IPS-20b (cell line): ENCODE results near the gene TLR4.

ENCODE experiments used
- H3K27ac ChIP-seq: one replicate; pipeline ENCODE4 v1.5.1; 2013; ENCODE audit warnings: low read length
- H3K27me3 ChIP-seq: 2 replicates; pipeline ENCODE4 v1.6.1; 2013; ENCODE audit warnings: mild to moderate bottlenecking, low read length, inconsistent platforms; ENCODE audit not compliant: insufficient read depth
- H3K36me3 ChIP-seq: 2 replicates; pipeline ENCODE4 v1.6.1; 2013; ENCODE audit warnings: low read depth, mild to moderate bottlenecking, inconsistent platforms, low read length, moderate library complexity; ENCODE audit not compliant: insufficient read depth
- H3K4me1 ChIP-seq: 2 replicates; pipeline ENCODE4 v1.6.1; 2013; ENCODE audit warnings: mild to moderate bottlenecking, control low read depth, inconsistent platforms, low read length, moderate library complexity; ENCODE audit not compliant: insufficient read depth
- H3K4me3 ChIP-seq: 2 replicates; pipeline ENCODE4 v1.5.1; 2013; ENCODE audit warnings: mild to moderate bottlenecking, low read length, inconsistent platforms
- H3K9ac ChIP-seq: 2 replicates; pipeline ENCODE4 v1.6.1; 2013; ENCODE audit warnings: low read depth, mild to moderate bottlenecking, inconsistent platforms, low read length, moderate library complexity
- H3K9me3 ChIP-seq: 2 replicates; pipeline ENCODE4 v1.6.1; 2013; ENCODE audit warnings: mild to moderate bottlenecking, low read depth, low read length, inconsistent platforms; ENCODE audit not compliant: insufficient read depth

Gene TLR4

DNA sequence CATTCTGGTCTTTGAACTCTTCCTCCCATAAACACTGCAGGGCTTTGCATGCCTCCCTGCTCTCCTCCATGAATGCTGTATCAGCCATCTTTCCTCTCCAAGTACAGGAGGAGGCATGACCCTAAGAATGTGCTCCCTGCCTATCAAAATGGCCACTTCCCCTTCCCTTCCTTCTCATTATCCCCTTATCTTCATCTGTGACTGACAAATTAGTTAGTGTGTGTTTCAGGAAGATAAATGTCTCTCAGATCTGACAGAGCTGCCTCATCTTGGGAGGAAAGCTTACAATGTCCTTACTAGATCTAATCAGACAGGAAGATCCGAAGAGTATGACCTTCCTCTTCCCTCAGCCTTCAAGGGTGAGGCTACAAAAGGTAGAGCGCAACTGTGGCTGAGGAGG, 46.2 kb downstream of the TLR4 start:
- no peak overlapping the region for H3K4me3 ChIP-seq
- no peaks in the 10 kb centered on the region for H3K4me1 ChIP-seq
- H3K27me3 ChIP-seq = peaks cover 8% of the 10 kb centered on the region
- no peak overlapping the region for H3K9ac ChIP-seq
- no peak overlapping the region for H3K27ac ChIP-seq
- H3K36me3 ChIP-seq = no peaks in the 10 kb centered on the region
- no peaks in the 10 kb centered on the region for H3K9me3 ChIP-seq

DNA sequence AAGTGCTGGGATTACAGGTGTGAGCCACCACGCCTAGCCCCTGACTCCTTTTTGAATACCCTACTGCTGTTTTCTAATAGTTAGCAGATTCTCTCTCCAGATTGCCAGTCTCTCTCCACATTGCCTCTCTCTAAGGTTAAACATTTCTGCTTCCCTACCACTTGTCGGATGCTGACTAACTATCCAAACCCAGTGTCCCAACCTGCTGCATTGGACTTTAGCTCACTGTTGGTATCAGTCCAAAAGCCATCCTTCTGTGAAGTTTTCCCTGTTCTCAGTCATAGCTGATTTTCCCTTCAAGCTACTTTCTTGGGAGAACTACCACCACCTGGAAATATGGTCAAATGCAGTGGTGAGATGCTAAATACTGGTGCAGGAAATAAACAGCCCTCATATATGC, 48.7 kb downstream of the TLR4 start:
- H3K36me3 ChIP-seq = no peaks in the 10 kb centered on the region
- no peak overlapping the region for H3K27ac ChIP-seq
- H3K4me1 ChIP-seq = no peaks in the 10 kb centered on the region
- H3K27me3 ChIP-seq = no peaks in the 10 kb centered on the region
- H3K9ac ChIP-seq = no peak overlapping the region
- H3K4me3 ChIP-seq = no peak overlapping the region
- H3K9me3 ChIP-seq = no peaks in the 10 kb centered on the region

DNA sequence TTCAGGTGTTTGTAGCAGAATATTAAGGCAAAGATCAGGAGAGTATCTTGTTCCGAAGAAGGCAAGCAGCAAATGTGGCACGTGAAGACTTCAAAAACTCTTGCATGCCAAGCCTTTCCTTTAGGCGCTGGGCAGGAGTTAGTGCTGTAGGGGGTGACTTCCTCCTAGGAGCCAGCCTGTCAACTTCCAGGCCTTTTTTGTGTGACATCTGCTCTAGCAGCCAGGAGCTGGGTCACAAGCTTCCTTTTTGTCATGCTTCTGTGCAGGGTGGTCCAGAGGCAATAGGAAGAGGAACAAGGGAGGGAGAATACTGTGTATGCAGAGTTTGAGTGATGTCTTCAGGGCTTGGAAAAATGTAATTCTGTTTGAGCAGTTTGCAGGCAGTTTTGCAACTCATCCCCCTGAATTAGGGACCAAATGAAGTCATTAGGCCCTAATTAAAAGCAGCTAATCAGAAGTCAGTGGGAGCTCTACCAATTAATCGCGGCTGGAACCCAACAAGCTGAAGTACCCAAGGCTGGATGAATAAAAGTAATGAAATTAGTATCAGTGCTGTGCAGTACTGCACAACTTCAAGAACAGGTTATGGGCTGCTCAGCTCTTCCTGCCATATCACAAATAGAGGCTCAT, 53.5 kb downstream of the TLR4 start:
- Histone ChIP-seq H3K9ac (no peak overlapping the region), H3K27ac (no peak overlapping the region), H3K4me1 (no peaks in the 10 kb centered on the region), H3K36me3 (no peaks in the 10 kb centered on the region), H3K9me3 (no peaks in the 10 kb centered on the region), H3K27me3 (no peaks in the 10 kb centered on the region), H3K4me3 (no peak overlapping the region)

DNA sequence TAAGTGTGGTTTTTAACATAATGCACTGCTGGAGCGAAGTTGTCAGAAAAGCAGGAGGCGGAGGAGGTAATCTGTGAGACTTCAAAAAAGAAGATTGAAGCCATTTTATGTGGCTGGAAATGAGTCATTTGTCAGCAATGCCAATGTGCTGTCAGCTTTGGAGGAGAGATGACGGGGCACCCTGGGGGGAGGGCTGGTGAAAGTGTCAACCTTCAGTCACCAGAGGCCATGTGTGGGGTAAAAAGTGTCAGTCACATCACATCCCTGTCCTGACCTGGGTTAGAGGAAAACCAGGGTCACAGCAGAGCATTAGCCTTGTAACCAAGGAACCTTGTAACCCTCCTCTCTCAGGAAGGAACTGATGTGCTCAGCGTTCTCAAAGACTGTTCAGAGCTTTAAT, 59.1 kb downstream of the TLR4 start:
- no peak overlapping the region for H3K27ac ChIP-seq
- H3K36me3 ChIP-seq = no peaks in the 10 kb centered on the region
- no peaks in the 10 kb centered on the region; the same call in 1 of the 2 replicates for H3K4me1 ChIP-seq
- H3K9me3 ChIP-seq = no peaks in the 10 kb centered on the region
- H3K9ac ChIP-seq = no peak overlapping the region
- H3K4me3 ChIP-seq = no peak overlapping the region
- H3K27me3 ChIP-seq = no peaks in the 10 kb centered on the region

DNA sequence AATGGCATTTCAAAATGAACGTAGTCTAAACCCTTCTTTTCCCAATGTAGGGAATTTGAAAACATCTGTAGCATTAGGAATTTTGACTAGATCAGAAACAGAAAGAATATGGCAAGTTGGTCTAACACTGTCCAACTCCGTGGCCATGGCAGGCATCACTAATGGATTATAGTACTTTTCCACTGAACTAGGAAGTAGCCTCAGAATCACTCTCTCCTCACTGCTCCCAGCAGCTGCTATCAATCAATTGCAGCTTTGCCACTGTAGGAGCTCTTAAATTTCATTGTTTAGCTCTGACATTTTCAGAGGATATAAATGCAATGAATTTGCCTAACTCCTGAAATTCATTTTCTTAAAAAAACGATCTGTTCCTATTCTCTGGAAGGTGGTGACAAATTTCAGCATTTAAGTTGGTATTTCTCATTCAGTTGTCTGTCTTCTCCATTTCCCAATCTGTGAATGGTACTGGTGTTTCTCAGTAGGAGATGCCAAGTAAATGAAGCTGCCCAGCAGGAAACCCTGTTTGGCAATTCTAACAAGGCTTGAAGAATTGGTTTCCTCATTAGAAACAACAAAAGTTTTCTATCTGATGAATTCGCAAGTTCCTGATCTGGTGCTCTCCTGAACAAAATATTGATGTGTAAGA, 64.7 kb downstream of the TLR4 start:
- Histone ChIP-seq H3K36me3 (no peaks in the 10 kb centered on the region), H3K27me3 (no peaks in the 10 kb centered on the region), H3K9me3 (no peaks in the 10 kb centered on the region), H3K27ac (no peak overlapping the region), H3K9ac (no peak overlapping the region), H3K4me1 (peaks cover 9% of the 10 kb centered on the region; the same call in 1 of the 2 replicates), H3K4me3 (no peak overlapping the region; the same call in 1 of the 2 replicates)

DNA sequence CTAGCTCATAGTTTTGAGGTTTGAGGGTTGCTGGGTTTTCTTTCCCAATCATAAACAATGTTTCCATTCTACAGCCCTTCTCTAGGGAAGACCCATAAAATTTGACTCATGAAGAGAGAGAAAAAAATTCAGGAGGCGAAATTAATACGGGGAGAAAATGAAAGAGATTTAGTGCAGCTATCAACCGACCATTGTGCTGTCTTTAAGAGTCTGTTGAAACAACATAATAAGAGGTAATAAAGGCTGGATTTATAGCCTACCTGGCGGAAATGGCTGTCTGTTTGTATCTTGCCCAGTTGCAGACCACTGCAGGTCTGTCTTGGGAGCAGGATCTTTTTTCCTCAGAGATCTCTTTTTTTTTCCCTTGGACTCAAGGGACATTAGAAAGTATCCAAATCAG, 66.9 kb downstream of the TLR4 start:
- H3K36me3 ChIP-seq = no peaks in the 10 kb centered on the region
- no peak overlapping the region for H3K9ac ChIP-seq
- H3K27ac ChIP-seq = no peak overlapping the region
- no peaks in the 10 kb centered on the region for H3K9me3 ChIP-seq
- no peak overlapping the region for H3K4me3 ChIP-seq
- H3K4me1 ChIP-seq = peaks cover 9% of the 10 kb centered on the region; the same call in 1 of the 2 replicates
- no peaks in the 10 kb centered on the region for H3K27me3 ChIP-seq

DNA sequence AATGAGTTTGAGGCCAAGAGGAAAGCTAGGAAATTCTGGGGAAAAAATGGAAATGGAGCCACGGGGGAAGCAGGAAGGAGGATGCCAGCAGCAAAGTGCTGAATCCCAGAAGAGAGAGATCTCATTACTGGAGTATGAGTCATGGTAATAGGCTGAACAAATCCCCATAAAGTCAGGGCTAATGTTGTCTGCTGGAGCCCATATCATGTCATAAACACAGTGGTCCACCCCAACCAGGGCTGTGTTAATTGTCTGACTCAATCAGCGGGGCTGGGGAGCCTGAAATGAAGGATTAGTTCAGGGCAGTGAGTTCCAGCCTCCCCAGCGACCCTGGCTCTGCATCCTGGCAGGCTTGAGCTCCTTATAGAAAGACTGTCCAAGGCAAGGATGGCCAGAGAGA, 68.8 kb downstream of the TLR4 start:
- Histone ChIP-seq H3K4me1 (peaks cover 9% of the 10 kb centered on the region; the same call in 1 of the 2 replicates), H3K9me3 (no peaks in the 10 kb centered on the region), H3K27me3 (no peaks in the 10 kb centered on the region), H3K4me3 (no peak overlapping the region), H3K9ac (no peak overlapping the region), H3K36me3 (no peaks in the 10 kb centered on the region), H3K27ac (no peak overlapping the region)
